Glomerular visceral epithelial cell (primary cell): ENCODE results near the gene CBR1.

Experiments
- DNase-seq: peaks from one replicate; pipeline ENCODE4 v3.0.0-alpha.2; 2016; ENCODE audit errors: extremely low spot score

Gene CBR1

GRCh38 chr21:36115138-36115730, 45.4 kb downstream of the CBR1 start:
- DNase-seq, result no peak

- no peak for DNase-seq
Measured at GRCh38 chr21:36117286-36117741, 47.5 kb downstream of the CBR1 start.

GRCh38 chr21:36120304-36120888, 50.6 kb downstream of the CBR1 start:
- DNase-seq, result no peak
